Left hindlimb (tissue), 1 donor: ENCODE results near the gene SEC61A2.

ENCODE experiments used
- DNase-seq: peaks from one replicate; pipeline ENCODE4 v3.0.0-alpha.2; 2018

The SEC61A2 gene

GRCh38 chr10:12200850-12201249 lies 71.4 kb downstream of the SEC61A2 start:
- no peak for DNase-seq

- DNase-seq: no peak
Observed at GRCh38 chr10:12201543-12201942, 72.1 kb downstream of the SEC61A2 start.

GRCh38 chr10:12202226-12202625 lies 72.7 kb downstream of the SEC61A2 start:
- no peak for DNase-seq

GRCh38 chr10:12205082-12205481 lies 75.6 kb downstream of the SEC61A2 start:
- DNase-seq: no peak

- no peak for DNase-seq
Observed at GRCh38 chr10:12207114-12207513, 77.6 kb downstream of the SEC61A2 start.

GRCh38 chr10:12208460-12208859 lies 79.0 kb downstream of the SEC61A2 start:
- DNase-seq: no peak

- DNase-seq: no peak
Observed at GRCh38 chr10:12212454-12212853, 83.0 kb downstream of the SEC61A2 start.

- no peak for DNase-seq
Observed at GRCh38 chr10:12213621-12214020, 84.1 kb downstream of the SEC61A2 start.

GRCh38 chr10:12214093-12214492 lies 84.6 kb downstream of the SEC61A2 start:
- DNase-seq: no peak

- no peak for DNase-seq
Observed at GRCh38 chr10:12214763-12215218, 85.3 kb downstream of the SEC61A2 start.
